DND-41 (cell line): ENCODE measurements around the gene IFNL3.

Experiments
- ATAC-seq: fragments of 200-7000 bp; cut with Tn5 transposase; 3 replicates; pipeline ENCODE4 v1.9.1; 2021; ENCODE audit warnings: low read depth; ENCODE audit not compliant: insufficient read depth
- DNase-seq: peaks from one replicate; pipeline ENCODE4 v3.0.0-alpha.2; 2020
- H2AFZ ChIP-seq: 2 replicates; pipeline ENCODE4 v1.6.0; 2012; ENCODE audit warnings: low read depth, low read length
- H3K27ac ChIP-seq: 2 replicates; pipeline ENCODE4 v1.5.1; 2012; ENCODE audit warnings: low read length, inconsistent platforms
- H3K27me3 ChIP-seq: fragments of 200-600 bp; sonication (generic); 2 replicates; pipeline ENCODE4 v1.6.0; 2012; ENCODE audit warnings: low read length, mild to moderate bottlenecking, inconsistent platforms; ENCODE audit not compliant: insufficient read depth, poor library complexity
- H3K36me3 ChIP-seq: 2 replicates; pipeline ENCODE4 v1.5.1; 2012; ENCODE audit warnings: low read length, inconsistent platforms; ENCODE audit not compliant: insufficient read depth
- H3K4me1 ChIP-seq: 2 replicates; pipeline ENCODE4 v1.5.1; 2012; ENCODE audit warnings: mild to moderate bottlenecking, low read length; ENCODE audit not compliant: insufficient read depth
- H3K4me2 ChIP-seq: 2 replicates; pipeline ENCODE4 v1.6.0; 2012; ENCODE audit warnings: mild to moderate bottlenecking, moderate library complexity, low read length, inconsistent platforms; ENCODE audit not compliant: insufficient read depth
- H3K4me3 ChIP-seq, 2 experiments: fragments of 200-600 bp in 1 of 2; shearing (Covaris generic) in 1 of 2; 2 replicates each; pipeline ENCODE4 v1.5.1; 2012 to 2016; ENCODE audit warnings: inconsistent platforms in 2 of 2, low read length in 2 of 2, mild to moderate bottlenecking in 2 of 2, low read depth in 1 of 2, moderate library complexity in 1 of 2
- H3K79me2 ChIP-seq: 2 replicates; pipeline ENCODE4 v1.6.0; 2012; ENCODE audit warnings: low read length, inconsistent platforms; ENCODE audit not compliant: insufficient read depth
- H3K9ac ChIP-seq: 2 replicates; pipeline ENCODE4 v1.6.0; 2012; ENCODE audit warnings: low read depth, mild to moderate bottlenecking, inconsistent platforms, low read length, moderate library complexity
- H3K9me3 ChIP-seq: 2 replicates; pipeline ENCODE4 v1.5.1; 2012; ENCODE audit warnings: low read length, moderate library complexity, mild to moderate bottlenecking, inconsistent platforms; ENCODE audit not compliant: insufficient read depth, severe bottlenecking
- H4K20me1 ChIP-seq: 2 replicates; pipeline ENCODE4 v1.6.0; 2012; ENCODE audit warnings: low read length; ENCODE audit not compliant: insufficient read depth
- EZH2 ChIP-seq: IDR thresholded peaks from 3 replicates; pipeline ENCODE4 v1.6.1; 2012; ENCODE audit warnings: borderline replicate concordance, low read depth, mild to moderate bottlenecking, moderate library complexity, low read length, inconsistent platforms; ENCODE audit not compliant: severe bottlenecking
- TF ChIP-seq, protein P1 (sequence below): IDR thresholded peaks from 2 replicates; pipeline ENCODE4 v1.5.1; 2012; ENCODE audit warnings: borderline replicate concordance, low read length, moderate library complexity, mild to moderate bottlenecking; ENCODE audit not compliant: poor library complexity, severe bottlenecking; ENCODE audit errors: extremely low read depth

Gene IFNL3

DNA sequence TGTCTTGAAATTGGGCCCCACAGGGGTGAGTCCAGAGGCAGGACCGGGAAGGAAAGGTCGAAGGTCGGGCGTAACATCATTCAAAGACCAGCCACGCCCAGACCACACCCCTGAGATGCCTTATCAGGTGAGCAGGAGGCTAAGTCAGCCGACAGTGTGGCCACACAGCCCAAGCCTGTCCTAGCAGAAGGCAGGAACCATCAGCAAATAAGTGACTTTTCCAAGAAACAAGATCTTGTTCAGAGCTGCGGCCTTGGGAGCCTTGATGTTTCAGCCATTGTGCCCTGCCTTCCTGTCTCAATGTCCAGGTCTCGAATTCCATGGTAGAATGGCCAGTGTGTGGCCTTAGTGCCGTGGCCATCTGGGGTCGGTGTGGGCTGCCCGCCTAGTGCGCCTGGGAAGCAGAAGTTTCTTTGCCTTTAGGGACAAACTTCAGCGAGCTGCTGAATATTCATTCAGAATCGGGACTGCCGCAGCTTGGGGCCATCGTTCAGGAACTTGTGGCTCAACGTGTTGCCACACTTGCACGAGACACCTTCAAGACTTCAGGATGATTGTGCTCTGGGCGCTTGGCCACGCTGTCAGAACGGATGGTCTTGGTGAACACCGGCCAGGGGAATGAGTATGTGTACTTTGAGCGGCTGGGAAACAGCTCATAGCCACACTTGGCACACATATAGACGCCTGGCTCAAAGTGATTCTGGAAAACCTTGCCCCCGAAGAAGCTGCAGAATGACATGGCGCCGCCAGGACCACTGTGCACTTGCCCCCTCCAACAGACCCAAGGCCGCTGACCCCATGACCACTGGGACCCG, 9.9 kb upstream of the IFNL3 start:
- Histone ChIP-seq H3K79me2 (no peaks in the 10 kb centered on the region), H3K4me1 (no peaks in the 10 kb centered on the region), H3K27ac (no peak overlapping the region), H3K9me3 (no peaks in the 10 kb centered on the region), H2AFZ (no peak overlapping the region), H3K4me3 (no peak overlapping the region), H3K36me3 (no peaks in the 10 kb centered on the region), H4K20me1 (0 out of 2 replicates have a peak, but pooled peaks cover 3% of the 10 kb centered on the region), H3K4me2 (no peak overlapping the region), H3K27me3 (peaks cover 18% of the 10 kb centered on the region), H3K9ac (no peak overlapping the region)
- DNase-seq (no peak), ATAC-seq (no peak)
- TF ChIP-seq EZH2, result no peak
- TF ChIP-seq, protein P1, sequence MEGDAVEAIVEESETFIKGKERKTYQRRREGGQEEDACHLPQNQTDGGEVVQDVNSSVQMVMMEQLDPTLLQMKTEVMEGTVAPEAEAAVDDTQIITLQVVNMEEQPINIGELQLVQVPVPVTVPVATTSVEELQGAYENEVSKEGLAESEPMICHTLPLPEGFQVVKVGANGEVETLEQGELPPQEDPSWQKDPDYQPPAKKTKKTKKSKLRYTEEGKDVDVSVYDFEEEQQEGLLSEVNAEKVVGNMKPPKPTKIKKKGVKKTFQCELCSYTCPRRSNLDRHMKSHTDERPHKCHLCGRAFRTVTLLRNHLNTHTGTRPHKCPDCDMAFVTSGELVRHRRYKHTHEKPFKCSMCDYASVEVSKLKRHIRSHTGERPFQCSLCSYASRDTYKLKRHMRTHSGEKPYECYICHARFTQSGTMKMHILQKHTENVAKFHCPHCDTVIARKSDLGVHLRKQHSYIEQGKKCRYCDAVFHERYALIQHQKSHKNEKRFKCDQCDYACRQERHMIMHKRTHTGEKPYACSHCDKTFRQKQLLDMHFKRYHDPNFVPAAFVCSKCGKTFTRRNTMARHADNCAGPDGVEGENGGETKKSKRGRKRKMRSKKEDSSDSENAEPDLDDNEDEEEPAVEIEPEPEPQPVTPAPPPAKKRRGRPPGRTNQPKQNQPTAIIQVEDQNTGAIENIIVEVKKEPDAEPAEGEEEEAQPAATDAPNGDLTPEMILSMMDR, result no peak

DNA sequence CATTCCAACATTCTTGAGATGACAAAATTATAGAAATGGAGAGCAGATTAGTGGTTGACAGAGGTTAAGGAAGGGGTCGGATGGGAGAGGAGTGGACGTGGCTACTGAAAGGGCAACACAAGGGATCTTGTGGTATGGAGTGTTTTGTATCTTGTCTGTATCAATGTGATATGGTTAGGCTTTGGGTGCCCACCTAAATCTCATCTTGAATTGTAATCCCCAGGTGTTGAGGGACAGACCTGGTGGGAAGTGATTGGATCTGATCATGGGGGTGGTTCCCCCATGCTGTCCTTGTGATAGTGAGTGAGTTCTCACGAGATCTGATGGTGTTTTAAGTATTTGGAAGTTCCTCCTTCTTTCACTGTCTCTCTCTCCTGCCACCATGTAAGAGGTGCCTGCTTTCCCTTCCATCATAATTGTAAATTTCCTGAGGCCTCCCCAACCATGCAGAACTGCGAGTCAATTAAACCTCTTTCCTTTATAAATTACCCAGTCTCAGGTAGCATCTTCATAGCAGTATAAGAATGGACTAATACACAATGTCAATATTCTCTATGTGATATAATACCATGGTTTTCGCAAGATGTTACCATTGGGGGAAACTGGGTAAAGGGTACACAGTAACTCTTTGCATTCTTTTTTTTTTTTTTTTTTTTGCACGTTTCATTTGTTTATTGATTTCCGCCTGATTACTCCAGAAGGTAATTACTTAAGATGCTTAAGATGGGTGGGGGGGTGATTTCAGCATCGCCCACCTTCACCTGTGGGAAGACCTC, 8.8 kb upstream of the IFNL3 start:
- no peak for ATAC-seq

DNA sequence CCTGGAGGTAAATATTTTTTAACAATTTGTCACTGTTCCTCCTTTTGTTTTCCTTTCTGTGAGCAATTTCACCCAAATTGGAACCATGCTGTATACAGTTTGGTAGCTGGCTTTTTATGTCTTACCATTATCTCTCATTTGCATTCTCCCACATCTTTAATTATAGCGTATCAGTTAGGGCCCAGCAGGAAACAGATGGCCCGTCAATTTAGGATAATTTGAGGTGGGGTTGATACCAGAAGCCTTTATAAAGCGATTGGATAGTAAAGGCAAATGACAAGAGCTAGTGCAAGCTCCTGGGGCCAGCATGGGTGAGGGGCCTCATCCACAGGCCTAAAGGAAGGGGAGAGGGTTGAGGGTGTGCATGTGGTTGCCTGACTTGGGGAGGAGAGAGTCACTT, 7.7 kb upstream of the IFNL3 start:
- H4K20me1 ChIP-seq, result 0 out of 2 replicates have a peak, but pooled peaks cover 3% of the 10 kb centered on the region
- no peaks in the 10 kb centered on the region for H3K79me2 ChIP-seq
- ATAC-seq (no peak), DNase-seq (no peak)
- H2AFZ ChIP-seq, result no peak overlapping the region
- no peaks in the 10 kb centered on the region for H3K4me1 ChIP-seq
- no peaks in the 10 kb centered on the region for H3K9me3 ChIP-seq
- no peak for TF ChIP-seq EZH2
- H3K36me3 ChIP-seq, result no peaks in the 10 kb centered on the region
- H3K27ac ChIP-seq, result no peak overlapping the region
- H3K27me3 ChIP-seq, result peaks cover 18% of the 10 kb centered on the region
- no peak overlapping the region for H3K4me2 ChIP-seq
- no peak overlapping the region for H3K9ac ChIP-seq
- no peak overlapping the region for H3K4me3 ChIP-seq

More for the DNA sequence above, 8.8 kb upstream of the IFNL3 start:
- 0 out of 2 replicates have a peak, but pooled peaks cover 3% of the 10 kb centered on the region for H4K20me1 ChIP-seq
- H3K9me3 ChIP-seq, result no peaks in the 10 kb centered on the region
- H3K79me2 ChIP-seq, result no peaks in the 10 kb centered on the region
- no peak overlapping the region for H2AFZ ChIP-seq
- peaks cover 18% of the 10 kb centered on the region for H3K27me3 ChIP-seq
- TF ChIP-seq, protein P1, result no peak
- no peak for TF ChIP-seq EZH2
- no peak overlapping the region for H3K27ac ChIP-seq
- H3K9ac ChIP-seq, result no peak overlapping the region
- DNase-seq, result no peak
- H3K4me3 ChIP-seq, result no peak overlapping the region
- no peaks in the 10 kb centered on the region for H3K36me3 ChIP-seq
- H3K4me1 ChIP-seq, result no peaks in the 10 kb centered on the region
- no peak overlapping the region for H3K4me2 ChIP-seq

DNA sequence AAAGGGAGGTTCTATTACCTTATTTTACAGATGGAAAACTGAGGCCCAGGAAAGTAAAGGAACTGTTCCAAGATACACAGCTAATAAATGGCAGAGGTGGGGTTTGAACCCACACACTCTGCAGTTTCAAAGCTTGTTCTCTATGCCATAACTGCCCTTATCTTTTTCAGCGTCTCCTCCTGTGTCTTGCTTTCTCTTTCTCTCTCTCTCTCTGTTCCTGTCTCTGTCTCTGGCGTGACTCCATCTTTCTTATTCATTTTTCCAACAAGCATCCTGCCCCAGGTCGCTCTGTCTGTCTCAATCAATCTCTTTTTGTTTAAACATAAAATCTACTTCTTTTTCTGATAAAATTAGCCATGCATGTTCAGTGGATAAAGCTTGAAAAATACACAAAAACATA, 7.0 kb upstream of the IFNL3 start:
- TF ChIP-seq EZH2, result no peak
- TF ChIP-seq, protein P1, result no peak
- H2AFZ ChIP-seq, result no peak overlapping the region
- no peaks in the 10 kb centered on the region for H3K36me3 ChIP-seq
- peaks cover 18% of the 10 kb centered on the region for H3K27me3 ChIP-seq
- H3K79me2 ChIP-seq, result no peaks in the 10 kb centered on the region
- H3K9ac ChIP-seq, result no peak overlapping the region
- H3K4me3 ChIP-seq, result no peak overlapping the region
- ATAC-seq (no peak), DNase-seq (no peak)
- H3K9me3 ChIP-seq, result no peaks in the 10 kb centered on the region
- H3K4me2 ChIP-seq, result no peak overlapping the region
- H3K27ac ChIP-seq, result no peak overlapping the region
- 0 out of 2 replicates have a peak, but pooled peaks cover 3% of the 10 kb centered on the region for H4K20me1 ChIP-seq
- H3K4me1 ChIP-seq, result no peaks in the 10 kb centered on the region
